LNCaP clone FGC (cell line): Measurements from ENCODE around the gene CASP8AP2.
"Not testable (repeated sequence)": the region's sequence is repeated elsewhere in the genome, so short reads cannot be mapped to it uniquely, and the experiment has no call there.

Source experiments
- DNase-seq: peaks from one replicate; pipeline ENCODE4 v3.0.0-alpha.2; 2011; ENCODE audit warnings: low read depth
- H3K4me3 ChIP-seq: 2 replicates; pipeline ENCODE4 v1.5.1; 2011; ENCODE audit warnings: mild to moderate bottlenecking, low read depth, low read length, control low read depth
- CTCF ChIP-seq: IDR thresholded peaks from 2 replicates; pipeline ENCODE4 v1.5.1; 2012; ENCODE audit warnings: mild to moderate bottlenecking; ENCODE audit not compliant: control insufficient read depth, insufficient read depth; ENCODE audit errors: extremely low read depth

The CASP8AP2 gene

DNA sequence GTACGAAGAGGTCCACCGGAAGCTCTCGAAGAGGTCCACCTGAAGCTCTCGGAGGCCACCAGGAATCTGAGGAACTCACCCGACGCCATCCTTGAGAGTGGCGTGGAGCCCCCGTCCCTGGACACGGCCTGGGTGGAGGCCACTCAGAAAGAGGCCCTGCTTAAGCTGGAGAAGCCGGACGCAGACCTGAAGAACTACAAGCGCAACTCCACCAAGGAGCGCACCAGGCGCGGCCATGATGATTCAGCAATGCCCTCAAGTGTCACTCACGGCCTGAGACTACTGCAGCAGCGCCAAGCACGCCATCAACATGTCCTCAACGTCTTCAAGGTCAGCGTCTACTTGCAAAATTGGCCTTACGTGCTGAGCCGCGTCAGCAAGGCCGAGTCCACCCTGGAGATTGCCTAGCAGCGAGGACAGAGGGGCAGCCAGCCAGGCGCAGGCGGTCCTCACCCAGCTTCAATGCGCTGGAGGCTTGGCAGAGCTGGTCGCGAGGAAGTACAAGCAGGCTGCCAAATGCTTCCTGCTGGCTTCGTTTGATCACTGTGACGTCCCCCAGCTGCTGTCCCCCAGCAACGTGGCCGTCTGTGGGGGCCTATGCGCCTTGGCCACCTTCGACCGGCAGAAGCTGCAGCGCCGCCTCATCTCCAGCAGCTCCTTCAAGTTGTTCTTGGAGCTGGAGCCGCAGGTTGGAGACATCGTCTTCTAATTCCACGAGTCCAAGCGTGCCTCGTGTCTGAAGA lies 56.9 kb downstream of the CASP8AP2 start:
- no peak for TF ChIP-seq CTCF
- DNase-seq: no peak
- H3K4me3 ChIP-seq: no peak overlapping the region

GRCh38 chr6:89887452-89888137 lies 57.9 kb downstream of the CASP8AP2 start:
- TF ChIP-seq CTCF: no peak

DNA sequence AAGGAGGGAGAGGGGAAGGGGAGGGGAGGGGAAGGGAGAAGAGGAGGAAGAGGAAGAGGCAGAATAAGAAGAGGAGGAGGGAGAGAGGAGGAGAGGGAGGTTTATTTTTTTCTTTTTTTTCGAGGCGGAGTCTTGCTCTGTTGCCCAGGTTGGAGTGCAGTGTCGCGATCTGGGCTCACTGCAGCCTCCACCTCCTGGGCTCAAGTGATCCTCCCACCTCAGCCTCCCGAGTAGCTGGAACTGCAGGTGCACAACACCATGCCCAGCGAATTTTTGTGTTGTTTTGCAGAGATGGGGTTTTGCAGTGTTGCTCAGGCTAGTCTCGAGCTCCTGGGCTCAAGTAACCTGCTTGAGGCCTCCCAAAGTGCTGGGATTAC lies 58.4 kb downstream of the CASP8AP2 start:
- DNase-seq: no peak
- no peak for TF ChIP-seq CTCF

More at GRCh38 chr6:89887452-89888137, 57.9 kb downstream of the CASP8AP2 start:
- DNase-seq: no peak
- no peak overlapping the region for H3K4me3 ChIP-seq

DNA sequence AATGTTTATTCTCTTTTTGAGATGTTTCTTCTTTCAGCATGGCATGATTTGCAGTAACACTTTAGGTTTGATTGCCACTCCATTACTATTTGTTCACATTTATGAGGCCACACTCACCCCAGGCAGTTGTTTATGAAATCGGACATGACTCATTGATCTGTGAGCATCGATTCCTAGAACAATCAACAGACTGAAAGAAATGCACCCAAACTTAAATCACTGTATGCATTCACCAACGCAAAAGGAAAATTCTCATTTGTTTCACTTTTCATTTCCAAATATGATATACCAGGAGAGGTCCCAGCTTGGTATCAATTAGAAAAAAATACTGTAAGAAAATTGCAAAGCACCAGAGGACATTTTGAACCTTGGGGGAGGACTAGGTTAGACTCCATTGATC lies 59.2 kb downstream of the CASP8AP2 start:
- TF ChIP-seq CTCF: no peak
- no peak for DNase-seq
- no peak overlapping the region for H3K4me3 ChIP-seq

More for the DNA sequence above, 58.4 kb downstream of the CASP8AP2 start:
- no peak overlapping the region for H3K4me3 ChIP-seq

GRCh38 chr6:89890845-89891528 lies 61.3 kb downstream of the CASP8AP2 start:
- H3K4me3 ChIP-seq, DNase-seq: not testable (repeated sequence)

DNA sequence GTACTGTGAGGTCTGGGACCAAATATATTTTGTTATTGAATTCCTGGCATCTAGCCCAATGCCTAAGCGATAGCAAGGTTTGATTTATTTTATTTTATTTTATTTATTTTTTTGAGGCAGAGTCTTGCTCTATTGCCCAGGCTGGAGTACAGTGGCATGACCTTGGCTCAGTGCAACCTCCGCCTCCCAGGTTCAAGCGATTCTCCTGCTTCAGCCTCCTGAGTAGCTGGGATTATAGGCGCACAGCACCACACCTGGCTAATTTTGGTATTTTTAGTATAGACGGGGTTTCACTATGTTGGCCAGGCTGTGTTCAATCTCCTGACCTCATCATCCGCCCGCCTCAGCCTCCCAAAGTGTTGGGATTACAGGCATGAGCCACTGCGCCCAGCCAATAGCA lies 62.9 kb downstream of the CASP8AP2 start:
- DNase-seq, H3K4me3 ChIP-seq: not testable (repeated sequence)

DNA sequence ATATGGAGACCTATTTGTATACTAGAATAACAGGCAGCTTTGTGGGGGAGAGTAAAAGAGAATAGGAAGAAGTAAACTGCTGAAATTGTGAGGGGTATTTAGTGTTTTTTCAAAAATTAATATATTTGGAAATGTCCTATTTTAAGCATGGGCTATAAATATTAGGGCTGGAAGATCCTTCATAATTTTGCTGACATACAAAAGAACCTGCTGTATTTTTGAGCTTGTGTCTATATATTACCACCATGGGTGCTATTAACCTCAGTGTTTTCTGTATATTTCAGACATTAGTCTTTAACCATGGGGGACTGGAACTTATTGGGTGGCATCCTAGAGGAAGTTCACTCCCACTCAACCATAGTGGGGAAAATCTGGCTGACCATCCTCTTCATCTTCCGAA lies 64.5 kb downstream of the CASP8AP2 start, which contains the start of gene GJA10:
Gene GJA10, plus strand, starts transcription at position 301 of the 400 bp plus-strand sequence. Its CDS starts 0 bp downstream, at position 301.
- no peak for TF ChIP-seq CTCF
- DNase-seq: no peak
- no peak within 1 kb of the TSS for H3K4me3 ChIP-seq
